Neural progenitor cell (in vitro differentiated cells): Measurements from ENCODE around the gene THAP11. TPM values are rescaled to one million over a fixed set of nuclear protein-coding genes. Genes with fewer than 3 reads are reported as not detected.

Source experiments
- DNase-seq: peaks from one replicate; pipeline ENCODE4 v3.0.0-alpha.2; 2016; ENCODE audit warnings: low spot score
- H2AFZ ChIP-seq: fragments of 200-600 bp; sonication (generic); replicated peaks from 2 replicates; pipeline ENCODE4 v1.6.1; 2016; ENCODE audit warnings: antibody characterized with exemption
- H3F3A ChIP-seq: fragments of 200-600 bp; sonication (generic); 2 replicates; pipeline ENCODE4 v1.6.1; 2016; ENCODE audit warnings: antibody characterized with exemption, low read depth
- H3K27ac ChIP-seq: fragments of 200-600 bp; sonication (generic); 2 replicates; pipeline ENCODE4 v1.5.1; 2016; ENCODE audit warnings: mild to moderate bottlenecking
- H3K27me3 ChIP-seq: fragments of 200-600 bp; sonication (generic); 2 replicates; pipeline ENCODE4 v1.6.1; 2016; ENCODE audit warnings: mild to moderate bottlenecking, moderate library complexity
- H3K36me3 ChIP-seq: fragments of 200-600 bp; sonication (generic); 2 replicates; pipeline ENCODE4 v1.5.1; 2016
- H3K4me1 ChIP-seq: fragments of 200-600 bp; sonication (generic); 2 replicates; pipeline ENCODE4 v1.6.1; 2016; ENCODE audit warnings: mixed run types
- H3K4me2 ChIP-seq: fragments of 200-600 bp; sonication (generic); 2 replicates; pipeline ENCODE4 v1.6.1; 2016
- H3K4me3 ChIP-seq: fragments of 200-600 bp; sonication (generic); 2 replicates; pipeline ENCODE4 v1.5.1; 2016
- H3K79me2 ChIP-seq: fragments of 200-600 bp; sonication (generic); 2 replicates; pipeline ENCODE4 v1.6.1; 2016; ENCODE audit warnings: low read depth
- H3K9ac ChIP-seq: fragments of 200-600 bp; sonication (generic); 2 replicates; pipeline ENCODE4 v1.6.1; 2016
- H3K9me3 ChIP-seq: fragments of 200-600 bp; sonication (generic); 2 replicates; pipeline ENCODE4 v1.5.1; 2016; ENCODE audit warnings: low read depth
- H4K20me1 ChIP-seq: fragments of 200-600 bp; sonication (generic); 2 replicates; pipeline ENCODE4 v1.6.1; 2016; ENCODE audit warnings: low read depth
- H3K27ac Mint-ChIP-seq: 3 replicates; pipeline ENCODE4 v1.8.0; 2021; ENCODE audit warnings: mixed read lengths
- H3K27me3 Mint-ChIP-seq: 2 replicates; pipeline ENCODE4 v1.8.0; 2022; ENCODE audit warnings: low read depth, mild to moderate bottlenecking, inconsistent platforms, moderate library complexity, mixed read lengths; ENCODE audit not compliant: insufficient read depth
- H3K36me3 Mint-ChIP-seq: 3 replicates; pipeline ENCODE4 v1.8.0; 2021; ENCODE audit warnings: mixed read lengths
- H3K4me1 Mint-ChIP-seq: 3 replicates; pipeline ENCODE4 v1.8.0; 2021; ENCODE audit warnings: mixed read lengths
- H3K4me3 Mint-ChIP-seq: 3 replicates; pipeline ENCODE4 v1.8.0; 2021; ENCODE audit warnings: mild to moderate bottlenecking, moderate library complexity, mixed read lengths
- H3K9me3 Mint-ChIP-seq: 3 replicates; pipeline ENCODE4 v1.8.0; 2020; ENCODE audit warnings: mixed read lengths
- CTCF ChIP-seq: fragments of 200-600 bp; sonication (generic); IDR thresholded peaks from 2 replicates; pipeline ENCODE4 v1.5.1; 2017; ENCODE audit warnings: antibody characterized with exemption, mild to moderate bottlenecking
- EZH2 ChIP-seq: fragments of 200-600 bp; sonication (generic); IDR thresholded peaks from 2 replicates; pipeline ENCODE4 v1.6.1; 2017; ENCODE audit warnings: antibody characterized with exemption, mild to moderate bottlenecking, moderate library complexity
- EZH2phosphoT487 ChIP-seq: fragments of 200-600 bp; sonication (generic); IDR thresholded peaks from 2 replicates; pipeline ENCODE4 v1.6.1; 2017; ENCODE audit warnings: antibody characterized with exemption
- total RNA-seq: library from RNA; depleted of rRNA; stranded (reverse); fragments of >200 nt; gene quantifications from 2 replicates; pipeline ENCODE4 v1.2.3, GENCODE V29; 2015; ENCODE audit warnings: low replicate concordance

THAP11 gene
- total RNA-seq, 1 donor from 2014 or later: 27.3 TPM

DNA sequence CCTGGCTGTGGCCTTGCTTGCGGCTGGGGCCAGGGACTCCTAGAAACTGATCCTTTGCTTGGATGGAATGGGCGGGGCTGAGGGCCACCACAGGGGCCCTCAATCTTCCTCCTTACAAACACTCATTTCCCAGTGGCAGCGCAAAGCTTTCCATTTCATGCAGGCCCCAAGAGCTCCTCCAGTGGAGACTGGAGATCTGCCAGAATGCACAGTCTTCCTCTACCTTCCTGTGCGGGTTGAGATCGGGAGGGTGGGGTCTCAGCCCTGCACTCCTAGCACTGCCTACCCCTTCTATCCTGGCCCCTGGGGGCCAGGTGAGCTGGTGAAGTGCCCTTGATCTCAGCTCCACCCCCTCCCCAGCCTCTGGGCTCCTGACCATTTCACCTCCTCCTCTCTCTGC lies 44.3 kb downstream of the THAP11 start:
- H3K27me3 ChIP-seq: no peaks in the 10 kb centered on the region
- no peak overlapping the region for H3K4me3 ChIP-seq
- H3K36me3 Mint-ChIP-seq: peaks cover 8% of the 10 kb centered on the region
- H3K4me1 Mint-ChIP-seq: peaks cover 4% of the 10 kb centered on the region
- no peaks in the 10 kb centered on the region for H3K9me3 Mint-ChIP-seq
- H3K9ac ChIP-seq: no peak overlapping the region
- no peak overlapping the region for H2AFZ ChIP-seq
- no peaks in the 10 kb centered on the region for H3K36me3 ChIP-seq
- H3K27ac Mint-ChIP-seq: no peak overlapping the region
- peaks cover 24% of the 10 kb centered on the region for H3K4me1 ChIP-seq
- peaks cover 26% of the 10 kb centered on the region for H4K20me1 ChIP-seq
- H3K79me2 ChIP-seq: no peaks in the 10 kb centered on the region
- TF ChIP-seq EZH2: no peak
- TF ChIP-seq CTCF: no peak
- no peak for TF ChIP-seq EZH2phosphoT487
- no peak overlapping the region for H3K4me2 ChIP-seq
- no peaks in the 10 kb centered on the region for H3K9me3 ChIP-seq
- H3F3A ChIP-seq: peaks cover 33% of the 10 kb centered on the region
- peak overlapping the region; percentile 50 for H3K4me3 Mint-ChIP-seq
- no peak for DNase-seq
- no peaks in the 10 kb centered on the region for H3K27me3 Mint-ChIP-seq
- no peak overlapping the region for H3K27ac ChIP-seq

- Mint-ChIP-seq H3K4me3 (no peak overlapping the region), H3K27ac (no peak overlapping the region), H3K4me1 (peaks cover 10% of the 10 kb centered on the region), H3K36me3 (peaks cover 3% of the 10 kb centered on the region), H3K27me3 (no peaks in the 10 kb centered on the region), H3K9me3 (no peaks in the 10 kb centered on the region)
- Histone ChIP-seq H3K9ac (no peak overlapping the region), H4K20me1 (peaks cover 21% of the 10 kb centered on the region), H3K27ac (peak overlapping the region; percentile 30), H2AFZ (no peak overlapping the region), H3K9me3 (no peaks in the 10 kb centered on the region), H3K4me3 (no peak overlapping the region), H3K27me3 (no peaks in the 10 kb centered on the region), H3K4me1 (peaks cover 24% of the 10 kb centered on the region), H3F3A (peaks cover 34% of the 10 kb centered on the region), H3K79me2 (peaks cover 2% of the 10 kb centered on the region), H3K4me2 (peak overlapping the region; percentile 28), H3K36me3 (no peaks in the 10 kb centered on the region)
- no peak for TF ChIP-seq EZH2
- no peak for TF ChIP-seq CTCF
- no peak for TF ChIP-seq EZH2phosphoT487
- peak; percentile 76 for DNase-seq
These were observed 46.2 kb downstream of the THAP11 start for GRCh38 chr16:67888331-67888730.

DNA sequence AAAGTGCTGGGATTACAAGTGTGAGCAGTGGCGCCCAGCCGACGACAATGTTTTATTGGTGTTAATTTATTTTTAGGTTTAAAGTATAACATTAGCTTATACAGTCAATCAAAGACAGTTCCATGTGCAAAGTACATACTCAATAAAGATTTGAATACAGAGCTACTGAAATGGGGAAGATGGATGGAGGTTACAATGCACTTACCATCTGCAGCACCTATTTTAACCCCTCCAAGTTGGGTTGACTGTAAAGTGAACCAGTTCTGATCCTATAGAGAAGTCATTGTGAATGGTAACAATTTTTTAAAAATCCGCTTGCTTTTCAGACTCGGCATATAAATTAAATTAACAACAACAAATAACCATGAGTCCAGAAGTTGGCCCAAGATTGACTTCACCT lies 50.3 kb downstream of the THAP11 start:
- Mint-ChIP-seq H3K27me3 (no peaks in the 10 kb centered on the region), H3K4me3 (peak overlapping the region; percentile 87), H3K4me1 (peaks cover 19% of the 10 kb centered on the region), H3K9me3 (no peaks in the 10 kb centered on the region), H3K27ac (peak overlapping the region; percentile 58), H3K36me3 (peaks cover 3% of the 10 kb centered on the region)
- no peak overlapping the region for H3K27ac ChIP-seq
- peaks cover 21% of the 10 kb centered on the region for H3K4me1 ChIP-seq
- peak overlapping the region; percentile 75 for H3K4me2 ChIP-seq
- no peaks in the 10 kb centered on the region for H3K36me3 ChIP-seq
- H3K4me3 ChIP-seq: peak overlapping the region; percentile 99
- H4K20me1 ChIP-seq: peaks cover 20% of the 10 kb centered on the region
- H3F3A ChIP-seq: peaks cover 20% of the 10 kb centered on the region
- H3K9ac ChIP-seq: no peak overlapping the region
- peaks cover 42% of the 10 kb centered on the region for H3K79me2 ChIP-seq
- no peak overlapping the region for H2AFZ ChIP-seq
- H3K27me3 ChIP-seq: no peaks in the 10 kb centered on the region
- TF ChIP-seq CTCF: no peak
- no peak for TF ChIP-seq EZH2
- no peak for TF ChIP-seq EZH2phosphoT487
- no peaks in the 10 kb centered on the region for H3K9me3 ChIP-seq
- DNase-seq: no peak
